ENCODE data around the gene P2RY11. TPM values are rescaled to one million over a fixed set of nuclear protein-coding genes. Genes with fewer than 3 reads are reported as not detected.

P2RY11 gene
- total RNA-seq, 1 experiment from 2014 or later, result 1.9 TPM

GRCh38 chr19:10087296-10088061, 24.0 kb upstream of the P2RY11 start:
- H3K9me3 ChIP-seq (replicated peaks), result no peaks in the 10 kb centered on the region

GRCh38 chr19:10088949-10089554, 22.4 kb upstream of the P2RY11 start:
- Histone ChIP-seq H3K27ac (no peak overlapping the region), H3K4me3 (no peak overlapping the region), H3K36me3 (peaks cover 13% of the 10 kb centered on the region), H3K4me1 (replicated peaks) (0 out of 2 replicates have a peak, but pooled peaks cover 10% of the 10 kb centered on the region), H3K27me3 (replicated peaks) (no peaks in the 10 kb centered on the region), H3K9me3 (replicated peaks) (no peaks in the 10 kb centered on the region)
- DNase-seq (ENCODE audit: low read depth in 1 of 2, low spot score in 2 of 2), result no peak

More at GRCh38 chr19:10087296-10088061, 24.0 kb upstream of the P2RY11 start:
- Histone ChIP-seq H3K4me3 (peak overlapping the region; percentile 90), H3K27me3 (replicated peaks) (no peaks in the 10 kb centered on the region), H3K27ac (no peak overlapping the region), H3K36me3 (peaks cover 13% of the 10 kb centered on the region), H3K4me1 (replicated peaks) (0 out of 2 replicates have a peak, but pooled peaks cover 10% of the 10 kb centered on the region)
- no peak for DNase-seq (ENCODE audit: low read depth in 1 of 2, low spot score in 2 of 2)

DNA sequence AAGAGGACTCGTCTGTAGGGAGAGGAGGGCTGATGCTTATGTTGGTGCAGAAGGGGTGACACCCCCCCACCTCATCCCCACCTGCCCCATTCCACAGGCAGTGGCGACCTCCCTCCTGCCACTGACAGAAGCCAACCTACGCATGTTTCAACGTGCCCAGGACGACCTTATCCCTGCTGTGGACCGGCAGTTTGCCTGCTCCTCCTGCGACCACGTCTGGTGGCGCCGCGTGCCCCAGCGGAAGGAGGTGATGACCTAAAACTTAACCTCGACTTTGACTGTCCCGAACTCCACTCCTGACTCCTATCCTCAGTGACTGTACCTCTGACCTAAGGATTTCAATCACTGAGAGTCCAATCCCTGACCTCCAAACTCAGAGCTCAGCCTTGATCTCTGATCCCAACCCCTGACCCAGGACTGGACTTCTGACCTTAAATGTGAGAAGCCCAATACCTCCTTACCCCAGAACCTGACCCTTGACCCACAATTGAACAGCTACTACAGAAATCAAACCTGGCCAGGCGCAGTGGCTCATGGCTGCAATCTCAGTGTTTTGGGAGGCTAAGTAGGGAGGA, 21.6 kb upstream of the P2RY11 start:
- Histone ChIP-seq H3K4me3 (no peak overlapping the region), H3K36me3 (peaks cover 13% of the 10 kb centered on the region), H3K27me3 (replicated peaks) (no peaks in the 10 kb centered on the region), H3K27ac (no peak overlapping the region), H3K9me3 (replicated peaks) (no peaks in the 10 kb centered on the region), H3K4me1 (replicated peaks) (0 out of 2 replicates have a peak, but pooled peaks cover 10% of the 10 kb centered on the region)
- no peak for DNase-seq (ENCODE audit: low read depth in 1 of 2, low spot score in 2 of 2)

DNA sequence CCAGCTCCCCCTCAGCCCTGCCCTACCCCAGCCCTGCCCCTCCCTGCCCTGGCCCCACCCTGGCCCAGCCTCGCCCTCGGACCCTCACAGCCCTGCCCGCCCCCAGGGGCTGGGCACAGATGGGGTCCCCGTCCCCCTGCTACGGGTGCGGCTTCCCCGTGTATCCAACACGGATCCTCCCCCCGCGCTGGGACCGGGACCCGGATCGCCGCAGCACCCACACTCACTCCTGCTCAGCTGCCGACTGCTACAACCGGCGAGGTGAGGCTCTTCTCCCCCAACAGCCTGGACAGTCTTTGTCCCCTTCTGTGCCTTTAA, 20.2 kb upstream of the P2RY11 start:
- Histone ChIP-seq H3K9me3 (replicated peaks) (0 out of 2 replicates have a peak, but pooled peaks cover 1% of the 10 kb centered on the region), H3K36me3 (peaks cover 9% of the 10 kb centered on the region), H3K27ac (no peak overlapping the region), H3K4me3 (no peak overlapping the region), H3K27me3 (replicated peaks) (no peaks in the 10 kb centered on the region), H3K4me1 (replicated peaks) (peaks cover 17% of the 10 kb centered on the region)
- DNase-seq (ENCODE audit: low read depth in 1 of 2, low spot score in 2 of 2), result no peak

GRCh38 chr19:10091895-10092641, 19.4 kb upstream of the P2RY11 start:
- no peak for DNase-seq (ENCODE audit: low read depth in 1 of 2, low spot score in 2 of 2)
- Histone ChIP-seq H3K27me3 (replicated peaks) (no peaks in the 10 kb centered on the region), H3K36me3 (peaks cover 4% of the 10 kb centered on the region; the same call in 1 of the 2 replicates), H3K4me1 (replicated peaks) (peaks cover 14% of the 10 kb centered on the region), H3K9me3 (replicated peaks) (0 out of 2 replicates have a peak, but pooled peaks cover 5% of the 10 kb centered on the region), H3K27ac (no peak overlapping the region), H3K4me3 (no peak overlapping the region)

GRCh38 chr19:10092648-10093294, 18.7 kb upstream of the P2RY11 start:
- H3K9me3 ChIP-seq (replicated peaks), result 0 out of 2 replicates have a peak, but pooled peaks cover 5% of the 10 kb centered on the region
- no peaks in the 10 kb centered on the region for H3K27me3 ChIP-seq (replicated peaks)
- H3K4me1 ChIP-seq (replicated peaks), result peaks cover 13% of the 10 kb centered on the region
- H3K36me3 ChIP-seq, result peaks cover 3% of the 10 kb centered on the region; the same call in 1 of the 2 replicates
- H3K4me3 ChIP-seq, result no peak overlapping the region
- DNase-seq (ENCODE audit: low read depth in 1 of 2, low spot score in 2 of 2), result no peak
- H3K27ac ChIP-seq, result no peak overlapping the region

- H3K27me3 ChIP-seq (replicated peaks), result no peaks in the 10 kb centered on the region
- H3K27ac ChIP-seq, result no peak overlapping the region
- peaks cover 3% of the 10 kb centered on the region; the same call in 1 of the 2 replicates for H3K36me3 ChIP-seq
- H3K4me1 ChIP-seq (replicated peaks), result peaks cover 13% of the 10 kb centered on the region
- no peak overlapping the region for H3K4me3 ChIP-seq
- no peak for DNase-seq (ENCODE audit: low read depth in 1 of 2, low spot score in 2 of 2)
- H3K9me3 ChIP-seq (replicated peaks), result 0 out of 2 replicates have a peak, but pooled peaks cover 5% of the 10 kb centered on the region
These were observed 18.0 kb upstream of the P2RY11 start for GRCh38 chr19:10093295-10094186.

DNA sequence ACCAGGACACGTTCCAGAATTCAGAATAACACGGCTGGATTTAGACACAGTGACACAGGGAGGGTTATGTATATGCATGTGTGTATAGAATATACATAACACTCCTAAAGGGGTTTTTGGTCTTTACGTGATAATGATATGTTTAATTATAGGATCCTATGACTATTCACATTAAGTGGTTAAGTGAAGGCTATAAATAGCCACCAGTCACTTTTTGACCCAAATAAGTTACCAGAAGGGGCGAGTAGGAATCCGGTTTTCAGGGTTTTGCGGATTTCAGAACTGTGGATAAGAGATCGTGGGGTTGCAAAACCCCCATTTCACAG, 15.9 kb upstream of the P2RY11 start:
- Histone ChIP-seq H3K36me3 (no peaks in the 10 kb centered on the region), H3K9me3 (replicated peaks) (0 out of 2 replicates have a peak, but pooled peaks cover 5% of the 10 kb centered on the region), H3K4me3 (no peak overlapping the region), H3K4me1 (replicated peaks) (peaks cover 13% of the 10 kb centered on the region), H3K27ac (no peak overlapping the region), H3K27me3 (replicated peaks) (no peaks in the 10 kb centered on the region)
- no peak for DNase-seq (ENCODE audit: low read depth in 1 of 2, low spot score in 2 of 2)

GRCh38 chr19:10095948-10096614, 15.4 kb upstream of the P2RY11 start:
- DNase-seq (ENCODE audit: low read depth in 1 of 2, low spot score in 2 of 2), result peak; percentile 72 to 90
- Histone ChIP-seq H3K27ac (no peak overlapping the region), H3K9me3 (replicated peaks) (0 out of 2 replicates have a peak, but pooled peaks cover 5% of the 10 kb centered on the region)

DNA sequence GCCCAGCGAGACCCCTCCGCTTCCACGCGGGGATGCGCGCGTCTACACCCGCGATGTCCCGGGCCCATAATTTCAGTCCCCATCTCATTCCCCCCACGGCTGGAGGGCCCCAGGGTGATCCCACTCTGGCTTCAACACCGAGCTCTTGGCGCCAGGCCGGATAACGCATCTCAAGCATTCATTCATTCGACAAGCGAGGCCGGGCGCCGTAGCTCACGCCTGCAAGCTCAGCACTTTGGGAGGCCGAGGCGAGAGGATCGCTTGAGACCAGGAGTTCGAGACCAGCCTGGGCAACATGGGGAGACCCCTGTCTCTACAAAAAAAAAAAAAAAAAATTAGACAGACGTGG, 14.9 kb upstream of the P2RY11 start:
- H3K4me1 ChIP-seq (replicated peaks), result peaks cover 13% of the 10 kb centered on the region
- H3K4me3 ChIP-seq, result peak overlapping the region; percentile 36
- H3K27me3 ChIP-seq (replicated peaks), result no peaks in the 10 kb centered on the region
- H3K27ac ChIP-seq, result no peak overlapping the region
- H3K9me3 ChIP-seq (replicated peaks), result 0 out of 2 replicates have a peak, but pooled peaks cover 5% of the 10 kb centered on the region
- no peaks in the 10 kb centered on the region for H3K36me3 ChIP-seq
- no peak for DNase-seq (ENCODE audit: low read depth in 1 of 2, low spot score in 2 of 2)

More at GRCh38 chr19:10095948-10096614, 15.4 kb upstream of the P2RY11 start:
- Histone ChIP-seq H3K4me1 (replicated peaks) (peaks cover 13% of the 10 kb centered on the region), H3K4me3 (peak overlapping the region; percentile 36), H3K36me3 (no peaks in the 10 kb centered on the region), H3K27me3 (replicated peaks) (no peaks in the 10 kb centered on the region)

- Histone ChIP-seq H3K4me3 (no peak overlapping the region), H3K36me3 (no peaks in the 10 kb centered on the region), H3K9me3 (replicated peaks) (0 out of 2 replicates have a peak, but pooled peaks cover 5% of the 10 kb centered on the region), H3K27ac (no peak overlapping the region), H3K27me3 (replicated peaks) (no peaks in the 10 kb centered on the region), H3K4me1 (replicated peaks) (peaks cover 13% of the 10 kb centered on the region)
- no peak for DNase-seq (ENCODE audit: low read depth in 1 of 2, low spot score in 2 of 2)
These were observed 11.2 kb upstream of the P2RY11 start for GRCh38 chr19:10100163-10100785.

DNA sequence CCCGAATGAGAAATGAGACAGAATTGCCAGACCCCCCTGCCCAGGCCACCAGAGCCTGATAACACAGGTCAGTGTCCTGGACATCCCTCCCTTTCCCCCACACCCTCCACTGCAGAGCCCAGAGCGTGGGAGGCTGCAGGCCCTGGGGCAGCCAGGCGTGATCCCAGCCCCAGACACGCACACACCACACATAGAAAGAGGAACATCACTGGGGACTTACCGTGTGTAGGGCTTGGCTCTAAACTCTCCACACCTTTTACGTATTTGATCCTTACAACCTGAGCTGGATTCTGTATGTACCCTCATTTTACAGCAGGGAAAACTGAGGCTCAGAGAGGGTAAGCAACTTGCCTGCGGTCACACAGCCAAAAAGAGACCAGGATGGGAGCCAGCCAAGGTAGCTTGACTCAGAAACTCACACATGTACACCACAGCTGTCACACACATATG, 8.7 kb upstream of the P2RY11 start:
- Histone ChIP-seq H3K9me3 (replicated peaks) (no peaks in the 10 kb centered on the region), H3K4me1 (replicated peaks) (peaks cover 11% of the 10 kb centered on the region), H3K27me3 (replicated peaks) (no peaks in the 10 kb centered on the region), H3K4me3 (no peak overlapping the region), H3K27ac (no peak overlapping the region), H3K36me3 (peaks cover 14% of the 10 kb centered on the region)
- no peak for DNase-seq (ENCODE audit: low read depth in 1 of 2, low spot score in 2 of 2)

All from SJSA1 (cell line).